ENCODE measurements around the gene CCDC148.
"Not testable (repeated sequence)": the region's sequence is repeated elsewhere in the genome, so short reads cannot be mapped to it uniquely, and the experiment has no call there.

Gene CCDC148

DNA sequence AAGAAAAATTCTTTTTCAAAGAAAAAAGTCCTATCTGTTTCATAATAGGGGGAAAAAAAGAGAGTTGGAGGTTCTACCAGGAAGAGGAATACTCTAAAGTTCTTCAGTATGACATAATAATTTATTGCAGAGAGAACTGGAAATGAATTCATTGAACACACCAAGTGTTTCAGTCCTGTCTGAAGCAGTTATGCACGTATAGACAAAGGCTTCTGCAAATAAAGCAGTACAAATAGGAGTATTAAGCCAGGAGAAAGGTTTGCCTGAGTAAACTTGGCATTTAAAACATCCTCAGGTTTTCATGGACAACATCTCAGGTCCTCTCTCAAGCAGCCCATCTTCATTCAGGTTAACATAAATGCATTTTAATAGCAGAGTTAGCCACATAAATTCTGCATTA, 141.6 kb downstream of the CCDC148 start:
- Histone ChIP-seq H3K4me1 (ENCODE audit: control insufficient read depth in 1 of 2, insufficient read depth in 2 of 2, low read length in 2 of 2) (no peaks in the 10 kb centered on the region), H3K27ac (ENCODE audit: low read length) (no peak overlapping the region), H3K4me3 (ENCODE audit: low read depth in 1 of 2, low read length in 2 of 2) (no peak overlapping the region), H3K9me3 (ENCODE audit: control insufficient read depth in 1 of 2, low read length in 2 of 2) (no peaks in the 10 kb centered on the region), H3K36me3 (ENCODE audit: control insufficient read depth in 1 of 2, insufficient read depth in 2 of 2, low read length in 2 of 2) (no peaks in the 10 kb centered on the region), H3K27me3 (ENCODE audit: low read depth, low read length) (no peaks in the 10 kb centered on the region)

- Histone ChIP-seq H3K36me3 (ENCODE audit: control insufficient read depth in 1 of 2, insufficient read depth in 2 of 2, low read length in 2 of 2) (no peaks in the 10 kb centered on the region), H3K9me3 (ENCODE audit: control insufficient read depth in 1 of 2, low read length in 2 of 2) (no peaks in the 10 kb centered on the region), H3K27me3 (ENCODE audit: low read depth, low read length) (no peaks in the 10 kb centered on the region), H3K4me1 (ENCODE audit: control insufficient read depth in 1 of 2, insufficient read depth in 2 of 2, low read length in 2 of 2) (no peaks in the 10 kb centered on the region), H3K4me3 (ENCODE audit: low read depth in 1 of 2, low read length in 2 of 2) (no peak overlapping the region), H3K27ac (ENCODE audit: low read length) (no peak overlapping the region)
Observed at GRCh38 chr2:158313734-158314133, 142.8 kb downstream of the CCDC148 start.

GRCh38 chr2:158312981-158313380, 143.6 kb downstream of the CCDC148 start:
- Histone ChIP-seq H3K9me3 (ENCODE audit: control insufficient read depth in 1 of 2, low read length in 2 of 2) (no peaks in the 10 kb centered on the region), H3K27me3 (ENCODE audit: low read depth, low read length) (no peaks in the 10 kb centered on the region), H3K27ac (ENCODE audit: low read length) (no peak overlapping the region), H3K4me1 (ENCODE audit: control insufficient read depth in 1 of 2, insufficient read depth in 2 of 2, low read length in 2 of 2) (no peaks in the 10 kb centered on the region), H3K36me3 (ENCODE audit: control insufficient read depth in 1 of 2, insufficient read depth in 2 of 2, low read length in 2 of 2) (no peaks in the 10 kb centered on the region), H3K4me3 (ENCODE audit: low read depth in 1 of 2, low read length in 2 of 2) (no peak overlapping the region)

- H3K4me1 ChIP-seq (ENCODE audit: control insufficient read depth in 1 of 2, insufficient read depth in 2 of 2, low read length in 2 of 2); H3K4me3 ChIP-seq (ENCODE audit: low read depth in 1 of 2, low read length in 2 of 2); H3K9me3 ChIP-seq (ENCODE audit: control insufficient read depth in 1 of 2, low read length in 2 of 2); H3K27me3 ChIP-seq (ENCODE audit: low read depth, low read length); H3K36me3 ChIP-seq (ENCODE audit: control insufficient read depth in 1 of 2, insufficient read depth in 2 of 2, low read length in 2 of 2); H3K27ac ChIP-seq (ENCODE audit: low read length): not testable (repeated sequence)
Observed at GRCh38 chr2:158310407-158310806, 146.1 kb downstream of the CCDC148 start.

DNA sequence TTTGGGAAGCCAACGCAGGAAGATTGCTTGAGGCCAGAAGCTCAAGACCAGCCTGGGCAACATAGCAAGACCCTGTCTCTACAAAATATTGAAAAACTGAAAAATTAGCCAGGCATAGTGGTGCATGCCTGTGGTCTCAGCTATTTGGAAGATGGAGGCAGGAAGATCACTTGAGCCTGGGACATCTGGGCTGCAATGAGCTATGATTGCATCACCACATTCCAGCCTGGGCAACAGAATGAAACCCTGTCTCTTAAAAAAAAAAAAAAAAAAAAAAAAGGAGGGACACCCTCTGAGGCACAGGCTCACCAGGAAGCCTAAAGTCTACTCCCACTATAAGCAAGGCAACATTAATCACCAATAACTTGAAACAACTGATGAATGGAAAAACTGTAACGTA, 151.1 kb downstream of the CCDC148 start:
- Histone ChIP-seq H3K27me3 (ENCODE audit: low read depth, low read length) (no peaks in the 10 kb centered on the region), H3K4me1 (ENCODE audit: control insufficient read depth in 1 of 2, insufficient read depth in 2 of 2, low read length in 2 of 2) (no peaks in the 10 kb centered on the region), H3K9me3 (ENCODE audit: control insufficient read depth in 1 of 2, low read length in 2 of 2) (no peaks in the 10 kb centered on the region), H3K4me3 (ENCODE audit: low read depth in 1 of 2, low read length in 2 of 2) (no peak overlapping the region), H3K27ac (ENCODE audit: low read length) (no peak overlapping the region), H3K36me3 (ENCODE audit: control insufficient read depth in 1 of 2, insufficient read depth in 2 of 2, low read length in 2 of 2) (no peaks in the 10 kb centered on the region)

DNA sequence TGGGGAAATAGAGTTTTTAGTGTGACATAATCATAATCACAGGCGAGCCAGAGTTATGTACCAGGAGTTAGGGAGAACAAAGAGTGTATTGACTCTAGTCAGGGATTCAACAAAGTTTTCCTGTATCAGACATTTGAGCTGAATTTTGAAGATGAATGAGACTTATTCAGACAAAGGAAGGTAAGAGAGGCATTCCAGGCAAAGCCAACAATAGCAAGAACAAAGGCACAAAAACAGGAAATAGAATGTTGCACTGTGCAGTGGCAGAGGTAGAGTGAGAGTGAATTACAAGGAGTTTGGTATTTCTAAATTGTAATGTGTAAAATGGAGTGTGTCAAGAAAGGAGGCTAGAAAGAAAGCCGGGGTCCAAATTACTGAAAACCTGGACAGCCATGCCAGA, 156.2 kb downstream of the CCDC148 start:
- H3K36me3 ChIP-seq (ENCODE audit: control insufficient read depth in 1 of 2, insufficient read depth in 2 of 2, low read length in 2 of 2): no peaks in the 10 kb centered on the region

GRCh38 chr2:158297606-158298005, 158.9 kb downstream of the CCDC148 start:
- Histone ChIP-seq H3K4me1 (ENCODE audit: control insufficient read depth in 1 of 2, insufficient read depth in 2 of 2, low read length in 2 of 2) (no peaks in the 10 kb centered on the region), H3K27ac (ENCODE audit: low read length) (no peak overlapping the region), H3K9me3 (ENCODE audit: control insufficient read depth in 1 of 2, low read length in 2 of 2) (no peaks in the 10 kb centered on the region), H3K27me3 (ENCODE audit: low read depth, low read length) (no peaks in the 10 kb centered on the region), H3K36me3 (ENCODE audit: control insufficient read depth in 1 of 2, insufficient read depth in 2 of 2, low read length in 2 of 2) (no peaks in the 10 kb centered on the region), H3K4me3 (ENCODE audit: low read depth in 1 of 2, low read length in 2 of 2) (no peak overlapping the region)

More for the DNA sequence above, 156.2 kb downstream of the CCDC148 start:
- Histone ChIP-seq H3K9me3 (ENCODE audit: control insufficient read depth in 1 of 2, low read length in 2 of 2) (no peaks in the 10 kb centered on the region), H3K27me3 (ENCODE audit: low read depth, low read length) (no peaks in the 10 kb centered on the region), H3K4me3 (ENCODE audit: low read depth in 1 of 2, low read length in 2 of 2) (no peak overlapping the region), H3K27ac (ENCODE audit: low read length) (no peak overlapping the region), H3K4me1 (ENCODE audit: control insufficient read depth in 1 of 2, insufficient read depth in 2 of 2, low read length in 2 of 2) (no peaks in the 10 kb centered on the region)

DNA sequence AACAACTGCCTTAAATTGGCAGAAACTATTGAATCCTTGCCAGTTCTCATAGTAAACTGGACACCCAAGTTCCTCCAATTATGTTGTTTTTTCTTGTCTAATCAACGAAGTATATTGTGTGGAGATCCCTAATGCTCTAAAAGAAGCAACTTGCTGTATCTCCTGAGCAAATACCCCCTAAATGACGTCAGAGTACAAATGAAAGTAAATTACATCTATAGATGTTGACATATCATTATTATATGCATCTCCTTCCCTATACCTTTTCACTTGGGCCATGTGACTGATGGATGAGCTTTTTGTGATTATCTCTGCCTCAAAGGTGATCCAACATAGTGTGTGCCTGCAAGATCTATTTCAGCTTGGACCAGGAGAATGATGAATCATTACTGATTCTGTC, 159.4 kb downstream of the CCDC148 start:
- H3K36me3 ChIP-seq (ENCODE audit: control insufficient read depth in 1 of 2, insufficient read depth in 2 of 2, low read length in 2 of 2): no peaks in the 10 kb centered on the region
- no peaks in the 10 kb centered on the region for H3K27me3 ChIP-seq (ENCODE audit: low read depth, low read length)
- no peak overlapping the region for H3K4me3 ChIP-seq (ENCODE audit: low read depth in 1 of 2, low read length in 2 of 2)
- no peaks in the 10 kb centered on the region for H3K9me3 ChIP-seq (ENCODE audit: control insufficient read depth in 1 of 2, low read length in 2 of 2)
- H3K4me1 ChIP-seq (ENCODE audit: control insufficient read depth in 1 of 2, insufficient read depth in 2 of 2, low read length in 2 of 2): no peaks in the 10 kb centered on the region
- H3K27ac ChIP-seq (ENCODE audit: low read length): no peak overlapping the region

GRCh38 chr2:158293722-158294121, 162.8 kb downstream of the CCDC148 start:
- H3K9me3 ChIP-seq (ENCODE audit: control insufficient read depth in 1 of 2, low read length in 2 of 2): no peaks in the 10 kb centered on the region
- H3K4me3 ChIP-seq (ENCODE audit: low read depth in 1 of 2, low read length in 2 of 2): no peak overlapping the region
- no peaks in the 10 kb centered on the region for H3K27me3 ChIP-seq (ENCODE audit: low read depth, low read length)
- H3K36me3 ChIP-seq (ENCODE audit: control insufficient read depth in 1 of 2, insufficient read depth in 2 of 2, low read length in 2 of 2): no peaks in the 10 kb centered on the region
- no peak overlapping the region for H3K27ac ChIP-seq (ENCODE audit: low read length)
- H3K4me1 ChIP-seq (ENCODE audit: control insufficient read depth in 1 of 2, insufficient read depth in 2 of 2, low read length in 2 of 2): no peaks in the 10 kb centered on the region

GRCh38 chr2:158291544-158292180, 164.9 kb downstream of the CCDC148 start:
- Histone ChIP-seq H3K36me3 (ENCODE audit: control insufficient read depth in 1 of 2, insufficient read depth in 2 of 2, low read length in 2 of 2) (no peaks in the 10 kb centered on the region), H3K4me3 (ENCODE audit: low read depth in 1 of 2, low read length in 2 of 2) (no peak overlapping the region), H3K27ac (ENCODE audit: low read length) (no peak overlapping the region), H3K9me3 (ENCODE audit: control insufficient read depth in 1 of 2, low read length in 2 of 2) (peaks cover 0 to 3% of the 10 kb centered on the region in 2 donors), H3K27me3 (ENCODE audit: low read depth, low read length) (no peaks in the 10 kb centered on the region), H3K4me1 (ENCODE audit: control insufficient read depth in 1 of 2, insufficient read depth in 2 of 2, low read length in 2 of 2) (no peaks in the 10 kb centered on the region)

DNA sequence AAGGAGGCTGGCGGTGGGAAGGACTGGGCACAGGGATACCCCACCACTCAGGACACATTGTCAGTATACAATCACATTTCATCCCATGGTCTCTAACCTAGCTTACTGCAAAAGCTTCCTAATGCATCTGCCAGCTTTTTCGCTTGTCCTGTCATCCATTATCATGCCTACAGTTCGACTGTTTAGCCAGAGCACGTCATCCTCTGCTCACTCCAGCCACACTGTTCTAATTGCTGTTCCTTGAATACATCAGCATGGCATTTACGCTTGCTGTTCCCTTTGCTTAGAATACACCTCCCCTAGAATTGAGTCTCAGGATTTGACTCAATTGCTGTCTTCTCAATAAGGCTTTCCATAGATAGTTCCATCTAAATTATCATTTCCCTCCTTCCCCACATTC, 166.3 kb downstream of the CCDC148 start:
- no peaks in the 10 kb centered on the region for H3K27me3 ChIP-seq (ENCODE audit: low read depth, low read length)
- no peaks in the 10 kb centered on the region for H3K36me3 ChIP-seq (ENCODE audit: control insufficient read depth in 1 of 2, insufficient read depth in 2 of 2, low read length in 2 of 2)
- no peak overlapping the region for H3K27ac ChIP-seq (ENCODE audit: low read length)

More for the DNA sequence above, 166.3 kb downstream of the CCDC148 start:
- Histone ChIP-seq H3K9me3 (ENCODE audit: control insufficient read depth in 1 of 2, low read length in 2 of 2) (peaks cover 0 to 3% of the 10 kb centered on the region in 2 donors), H3K4me1 (ENCODE audit: control insufficient read depth in 1 of 2, insufficient read depth in 2 of 2, low read length in 2 of 2) (no peaks in the 10 kb centered on the region), H3K4me3 (ENCODE audit: low read depth in 1 of 2, low read length in 2 of 2) (no peak overlapping the region)
